DOHH2 (cell line): ENCODE results near the gene HLA-A.

Experiments
- H3F3A ChIP-seq: fragments of 200-600 bp; sonication (generic), shearing (Covaris generic); 2 replicates; pipeline ENCODE4 v1.6.0; 2016; ENCODE audit warnings: antibody characterized with exemption, mild to moderate bottlenecking; ENCODE audit not compliant: control insufficient read depth, insufficient read depth
- H3K27ac ChIP-seq: fragments of 200-600 bp; sonication (generic); 2 replicates; pipeline ENCODE4 v1.5.1; 2014; ENCODE audit warnings: low read depth, mild to moderate bottlenecking, low read length, moderate library complexity
- H3K27me3 ChIP-seq: fragments of 200-600 bp; sonication (generic); 2 replicates; pipeline ENCODE4 v1.6.1; 2014; ENCODE audit warnings: mild to moderate bottlenecking, low read length, mixed read lengths; ENCODE audit not compliant: control insufficient read depth
- H3K36me3 ChIP-seq: fragments of 200-600 bp; sonication (generic); 2 replicates; pipeline ENCODE4 v1.6.1; 2014; ENCODE audit warnings: mild to moderate bottlenecking, low read length, moderate library complexity, mixed read lengths; ENCODE audit not compliant: control insufficient read depth
- H3K4me1 ChIP-seq: fragments of 200-600 bp; sonication (generic); 2 replicates; pipeline ENCODE4 v1.6.1; 2014; ENCODE audit warnings: mild to moderate bottlenecking, low read length, mixed read lengths; ENCODE audit not compliant: control insufficient read depth
- H3K4me2 ChIP-seq: fragments of 200-600 bp; sonication (generic); 2 replicates; pipeline ENCODE4 v1.6.0; 2014; ENCODE audit warnings: mild to moderate bottlenecking, low read length, moderate library complexity
- H3K4me3 ChIP-seq: fragments of 200-600 bp; sonication (generic); 2 replicates; pipeline ENCODE4 v1.5.1; 2014; ENCODE audit warnings: mild to moderate bottlenecking, low read length, mixed read lengths
- H3K79me2 ChIP-seq: fragments of 200-600 bp; sonication (generic); 2 replicates; pipeline ENCODE4 v1.6.1; 2014; ENCODE audit warnings: mild to moderate bottlenecking, low read length, mixed read lengths; ENCODE audit not compliant: control insufficient read depth
- H3K9me2 ChIP-seq: fragments of 200-600 bp; sonication (generic); replicated peaks from 2 replicates; pipeline ENCODE4 v1.6.1; 2014; ENCODE audit warnings: mild to moderate bottlenecking, low read length, mixed read lengths; ENCODE audit not compliant: control insufficient read depth
- H3K9me3 ChIP-seq: fragments of 200-600 bp; sonication (generic); 2 replicates; pipeline ENCODE4 v1.6.1; 2014; ENCODE audit warnings: antibody characterized with exemption, low read length, mixed read lengths; ENCODE audit not compliant: control insufficient read depth, insufficient read depth
- H4K20me1 ChIP-seq: fragments of 200-600 bp; sonication (generic); 2 replicates; pipeline ENCODE4 v1.6.0; 2014; ENCODE audit warnings: low read depth, mild to moderate bottlenecking, antibody characterized with exemption, low read length, moderate library complexity; ENCODE audit not compliant: control insufficient read depth, insufficient read depth
- EZH2phosphoT487 ChIP-seq: fragments of 200-600 bp; sonication (generic); IDR thresholded peaks from 2 replicates; pipeline ENCODE4 v1.6.1; 2017; ENCODE audit warnings: borderline replicate concordance, mild to moderate bottlenecking, antibody characterized with exemption, low read length, moderate library complexity, mixed read lengths
- TF ChIP-seq, protein P1 (sequence below): fragments of 200-600 bp; sonication (generic); IDR thresholded peaks from one replicate; pipeline ENCODE4 v1.5.1; 2014; ENCODE audit warnings: antibody characterized with exemption, mild to moderate bottlenecking, low read depth, low read length; ENCODE audit not compliant: poor library complexity, severe bottlenecking

HLA-A gene

GRCh38 chr6:29953001-29953441 lies 10.7 kb downstream of the HLA-A start:
- no peaks in the 10 kb centered on the region for H3K27me3 ChIP-seq
- H3K27ac ChIP-seq = no peak overlapping the region
- H4K20me1 ChIP-seq = no peaks in the 10 kb centered on the region
- H3K4me2 ChIP-seq = no peak overlapping the region
- no peaks in the 10 kb centered on the region for H3K4me1 ChIP-seq
- TF ChIP-seq, protein P1, sequence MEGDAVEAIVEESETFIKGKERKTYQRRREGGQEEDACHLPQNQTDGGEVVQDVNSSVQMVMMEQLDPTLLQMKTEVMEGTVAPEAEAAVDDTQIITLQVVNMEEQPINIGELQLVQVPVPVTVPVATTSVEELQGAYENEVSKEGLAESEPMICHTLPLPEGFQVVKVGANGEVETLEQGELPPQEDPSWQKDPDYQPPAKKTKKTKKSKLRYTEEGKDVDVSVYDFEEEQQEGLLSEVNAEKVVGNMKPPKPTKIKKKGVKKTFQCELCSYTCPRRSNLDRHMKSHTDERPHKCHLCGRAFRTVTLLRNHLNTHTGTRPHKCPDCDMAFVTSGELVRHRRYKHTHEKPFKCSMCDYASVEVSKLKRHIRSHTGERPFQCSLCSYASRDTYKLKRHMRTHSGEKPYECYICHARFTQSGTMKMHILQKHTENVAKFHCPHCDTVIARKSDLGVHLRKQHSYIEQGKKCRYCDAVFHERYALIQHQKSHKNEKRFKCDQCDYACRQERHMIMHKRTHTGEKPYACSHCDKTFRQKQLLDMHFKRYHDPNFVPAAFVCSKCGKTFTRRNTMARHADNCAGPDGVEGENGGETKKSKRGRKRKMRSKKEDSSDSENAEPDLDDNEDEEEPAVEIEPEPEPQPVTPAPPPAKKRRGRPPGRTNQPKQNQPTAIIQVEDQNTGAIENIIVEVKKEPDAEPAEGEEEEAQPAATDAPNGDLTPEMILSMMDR = no peak
- TF ChIP-seq EZH2phosphoT487 = no peak
- H3F3A ChIP-seq = no peaks in the 10 kb centered on the region
- H3K9me3 ChIP-seq = no peaks in the 10 kb centered on the region
- H3K9me2 ChIP-seq = no peaks in the 10 kb centered on the region
- H3K79me2 ChIP-seq = no peaks in the 10 kb centered on the region
- H3K36me3 ChIP-seq = no peaks in the 10 kb centered on the region
- no peak overlapping the region for H3K4me3 ChIP-seq

DNA sequence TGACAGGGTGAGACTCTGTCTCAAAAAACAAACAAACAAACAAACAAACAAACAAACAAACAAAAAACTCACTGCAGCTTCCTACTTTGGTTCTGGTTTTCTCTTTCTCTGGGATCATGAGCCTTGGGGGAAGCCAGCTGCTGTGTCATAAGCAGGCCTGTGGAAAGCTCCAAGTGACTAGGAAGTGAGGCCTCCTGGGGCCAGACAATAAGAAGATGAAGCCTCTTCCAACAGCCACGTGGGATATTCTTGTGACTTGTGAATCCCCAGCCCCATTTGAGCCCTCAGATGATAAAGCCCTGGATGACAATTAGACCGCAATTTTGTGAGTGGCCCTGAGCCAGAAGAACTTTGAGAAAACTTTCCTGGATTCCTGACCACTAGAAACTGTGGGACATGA lies 11.4 kb downstream of the HLA-A start:
- no peaks in the 10 kb centered on the region for H4K20me1 ChIP-seq
- H3K4me1 ChIP-seq = no peaks in the 10 kb centered on the region
- H3K79me2 ChIP-seq = no peaks in the 10 kb centered on the region
- H3K9me2 ChIP-seq = no peaks in the 10 kb centered on the region
- no peak overlapping the region for H3K27ac ChIP-seq
- H3K27me3 ChIP-seq = no peaks in the 10 kb centered on the region
- TF ChIP-seq, protein P1 = no peak
- TF ChIP-seq EZH2phosphoT487 = no peak
- no peaks in the 10 kb centered on the region for H3K36me3 ChIP-seq
- no peak overlapping the region for H3K4me2 ChIP-seq
- H3K4me3 ChIP-seq = no peak overlapping the region
- H3F3A ChIP-seq = no peaks in the 10 kb centered on the region
- H3K9me3 ChIP-seq = no peaks in the 10 kb centered on the region

GRCh38 chr6:29954272-29954671 lies 11.9 kb downstream of the HLA-A start:
- H3K9me2 ChIP-seq = no peaks in the 10 kb centered on the region
- TF ChIP-seq, protein P1 = no peak
- TF ChIP-seq EZH2phosphoT487 = no peak

More at GRCh38 chr6:29954272-29954671, 11.9 kb downstream of the HLA-A start:
- Histone ChIP-seq H3K9me3 (no peaks in the 10 kb centered on the region), H3F3A (no peaks in the 10 kb centered on the region), H3K4me2 (no peak overlapping the region), H3K36me3 (no peaks in the 10 kb centered on the region), H3K4me3 (no peak overlapping the region), H3K4me1 (peaks cover 2% of the 10 kb centered on the region), H3K79me2 (no peaks in the 10 kb centered on the region), H4K20me1 (no peaks in the 10 kb centered on the region), H3K27ac (no peak overlapping the region), H3K27me3 (no peaks in the 10 kb centered on the region)
